ENCODE data around the gene PTGR3.
A peak's percentile ranks its signal among the peaks of the same experiment; 100 is the strongest.

PTGR3 gene

GRCh38 chr18:75249175-75249518 lies 40.2 kb upstream of the PTGR3 start:
- Histone ChIP-seq H3K36me3 (no peaks in the 10 kb centered on the region), H3K27me3 (no peaks in the 10 kb centered on the region), H3K4me1 (ENCODE audit: control insufficient read depth in 1 of 2, insufficient read depth in 1 of 2, low read depth in 1 of 2, low read length in 1 of 2) (peaks cover 26 to 29% of the 10 kb centered on the region in 2 experiments), H3K27ac (peak overlapping the region; percentile 69), H3K4me3 (ENCODE audit: low read depth in 1 of 2, low read length in 1 of 2) (no peak overlapping the region), H3K9me3 (no peaks in the 10 kb centered on the region)
- no peak for TF ChIP-seq CTCF (IDR thresholded peaks at IDR 0.05)

- no peaks in the 10 kb centered on the region for H3K9me3 ChIP-seq
- peak overlapping the region; percentile 73 for H3K27ac ChIP-seq
- TF ChIP-seq CTCF (IDR thresholded peaks at IDR 0.05): no peak
- H3K36me3 ChIP-seq: no peaks in the 10 kb centered on the region
- H3K27me3 ChIP-seq: no peaks in the 10 kb centered on the region
- peaks cover 26 to 29% of the 10 kb centered on the region in 2 experiments for H3K4me1 ChIP-seq (ENCODE audit: control insufficient read depth in 1 of 2, insufficient read depth in 1 of 2, low read depth in 1 of 2, low read length in 1 of 2)
- peak overlapping the region in 1 of 2 experiments; percentile 35 for H3K4me3 ChIP-seq (ENCODE audit: low read depth in 1 of 2, low read length in 1 of 2)
Measured at GRCh38 chr18:75248426-75249174, 39.7 kb upstream of the PTGR3 start.

GRCh38 chr18:75247611-75248421 lies 38.9 kb upstream of the PTGR3 start:
- H3K9me3 ChIP-seq: no peaks in the 10 kb centered on the region
- H3K4me1 ChIP-seq (ENCODE audit: control insufficient read depth in 1 of 2, insufficient read depth in 1 of 2, low read depth in 1 of 2, low read length in 1 of 2): peaks cover 26 to 29% of the 10 kb centered on the region in 2 experiments
- TF ChIP-seq CTCF (IDR thresholded peaks at IDR 0.05): no peak
- H3K27ac ChIP-seq: peak overlapping the region; percentile 73
- H3K36me3 ChIP-seq: no peaks in the 10 kb centered on the region
- H3K4me3 ChIP-seq (ENCODE audit: low read depth in 1 of 2, low read length in 1 of 2): peak overlapping the region; percentile 35 to 61
- no peaks in the 10 kb centered on the region for H3K27me3 ChIP-seq

GRCh38 chr18:75246721-75247610 lies 38.0 kb upstream of the PTGR3 start:
- peaks cover 26 to 29% of the 10 kb centered on the region in 2 experiments for H3K4me1 ChIP-seq (ENCODE audit: control insufficient read depth in 1 of 2, insufficient read depth in 1 of 2, low read depth in 1 of 2, low read length in 1 of 2)
- no peaks in the 10 kb centered on the region for H3K36me3 ChIP-seq
- H3K4me3 ChIP-seq (ENCODE audit: low read depth in 1 of 2, low read length in 1 of 2): peak overlapping the region; percentile 35 to 61
- peak overlapping the region; percentile 73 for H3K27ac ChIP-seq
- TF ChIP-seq CTCF (IDR thresholded peaks at IDR 0.05): no peak
- no peaks in the 10 kb centered on the region for H3K9me3 ChIP-seq
- H3K27me3 ChIP-seq: no peaks in the 10 kb centered on the region
